AG04450 (cell line): ENCODE data around the gene ADCY3. TPM values are rescaled to one million over a fixed set of nuclear protein-coding genes. Genes with fewer than 3 reads are reported as not detected.

Experiments used
- CTCF ChIA-PET: fragments of 300-600, 350-600 bp; formaldehyde crosslinking; extraction: SDS; loops from one replicate; lab custom pipeline; 2022; ENCODE audit warnings: antibody characterized with exemption, inconsistent platforms; lab: Charles Lee
- POLR2A ChIA-PET: fragments of 350-600 bp; formaldehyde crosslinking; extraction: SDS; loops from one replicate; lab custom pipeline; 2021; ENCODE audit warnings: antibody characterized with exemption, inconsistent platforms; lab: Yijun Ruan, JAX
- DNase-seq: peaks from one replicate; pipeline ENCODE4 v3.0.0-alpha.2; 2011; ENCODE audit warnings: low read depth, low spot score
- H3K27ac ChIP-seq: one replicate; pipeline ENCODE4 v1.5.1; 2012; ENCODE audit warnings: low read depth, low read length, control low read depth
- H3K27me3 ChIP-seq: one replicate; pipeline ENCODE4 v1.6.0; 2012; ENCODE audit warnings: low read length; ENCODE audit not compliant: control insufficient read depth, insufficient read depth
- H3K4me3 ChIP-seq: 2 replicates; pipeline ENCODE4 v1.5.1; 2011; ENCODE audit warnings: mild to moderate bottlenecking, low read depth, low read length, control low read depth
- H3K9me3 ChIP-seq: 2 replicates; pipeline ENCODE4 v1.5.1; 2012; ENCODE audit warnings: low read length; ENCODE audit not compliant: control insufficient read depth, insufficient read depth
- CTCF ChIP-seq: IDR thresholded peaks from 2 replicates; pipeline ENCODE4 v1.5.1; 2011; ENCODE audit warnings: low read depth, low read length, control low read depth, inconsistent platforms
- polyA plus RNA-seq: library from polyadenylated mRNA; depleted of rRNA; stranded (reverse); fragments of >200 nt; gene quantifications from 2 replicates; pipeline ENCODE4 v1.2.3, GENCODE V29; 2011

ADCY3 gene
- polyA plus RNA-seq, 1 experiment: 29.6 TPM

DNA sequence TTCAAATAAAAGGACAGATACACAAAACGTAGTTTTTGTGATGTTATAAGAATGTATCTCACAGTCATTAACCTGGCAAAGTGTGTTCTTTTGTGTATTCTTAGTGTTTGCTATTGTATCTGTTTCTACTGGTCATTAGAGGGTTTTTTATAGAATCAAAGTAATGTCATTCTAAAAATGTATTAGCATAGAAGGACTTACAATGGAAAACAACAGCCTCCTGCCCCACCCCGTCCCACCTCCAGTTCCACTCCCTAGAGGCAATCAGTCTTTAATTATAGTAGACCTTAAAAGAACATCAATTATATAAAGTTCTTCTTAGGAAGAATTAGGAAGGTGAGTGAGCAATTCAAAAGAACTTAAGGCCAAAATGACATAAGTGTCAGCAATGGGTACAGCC is 37.9 kb upstream of the ADCY3 start:
- no peak for DNase-seq
- ChIA-PET POLR2A (no interaction called here), CTCF (no interaction called here)
- no peak overlapping the region for H3K27ac ChIP-seq
- no peak for TF ChIP-seq CTCF
- H3K9me3 ChIP-seq: no peaks in the 10 kb centered on the region
- H3K4me3 ChIP-seq: no peak overlapping the region
- no peaks in the 10 kb centered on the region for H3K27me3 ChIP-seq

DNA sequence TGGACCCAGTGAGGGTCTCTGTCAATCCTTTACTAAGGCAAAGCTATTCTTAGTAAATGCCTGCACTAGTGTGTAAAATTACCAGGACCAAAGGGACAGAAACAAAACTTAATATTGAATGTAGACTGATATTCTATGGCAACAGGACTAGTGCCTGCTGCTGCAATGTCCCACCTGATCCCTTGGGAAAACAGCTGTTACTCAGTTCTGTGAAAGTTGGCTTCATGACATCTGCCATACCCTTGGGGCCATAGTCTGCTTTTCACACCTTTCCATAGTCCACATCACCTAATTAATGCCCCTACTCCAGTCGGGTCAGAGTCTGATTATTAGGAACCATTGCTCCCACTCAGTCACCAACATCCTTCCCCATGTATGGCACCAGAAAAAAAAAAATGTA is 37.2 kb upstream of the ADCY3 start:
- TF ChIP-seq CTCF: no peak
- DNase-seq: no peak
- no peaks in the 10 kb centered on the region for H3K27me3 ChIP-seq
- POLR2A ChIA-PET: no interaction called here
- no peaks in the 10 kb centered on the region for H3K9me3 ChIP-seq
- CTCF ChIA-PET: no interaction called here
- no peak overlapping the region for H3K27ac ChIP-seq
- H3K4me3 ChIP-seq: no peak overlapping the region

GRCh38 chr2:24955921-24956320 is 35.9 kb upstream of the ADCY3 start:
- TF ChIP-seq CTCF: no peak
- no peak for DNase-seq
- ChIA-PET CTCF (interaction anchor here (1.1 kb wide), 1 partner anchor 19 kb away, joined by 3 read pairs; no protein-coding TSS in a partner anchor), POLR2A (no interaction called here)
- Histone ChIP-seq H3K9me3 (no peaks in the 10 kb centered on the region), H3K27ac (no peak overlapping the region), H3K27me3 (no peaks in the 10 kb centered on the region), H3K4me3 (no peak overlapping the region)

DNA sequence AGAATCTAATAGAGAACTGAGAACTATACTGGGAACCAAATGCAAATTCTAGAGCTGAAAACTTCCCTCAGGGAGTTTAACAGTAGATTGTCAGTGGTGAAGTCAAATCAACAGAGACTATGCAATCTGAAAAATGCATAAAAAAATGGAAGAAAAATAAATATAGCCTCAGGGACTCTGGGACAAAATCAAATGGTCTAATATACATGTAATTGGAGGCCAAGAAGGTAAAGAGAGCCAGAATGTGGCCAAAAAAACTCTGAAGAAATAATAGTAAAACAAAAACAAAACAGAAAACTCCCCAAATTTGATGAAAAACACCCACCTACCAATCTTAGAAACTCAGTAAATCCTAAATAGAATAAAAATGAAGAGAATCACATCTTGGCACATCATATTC is 35.2 kb upstream of the ADCY3 start:
- no peaks in the 10 kb centered on the region for H3K27me3 ChIP-seq
- CTCF ChIA-PET: no interaction called here
- no peak for DNase-seq

GRCh38 chr2:24950102-24950501 is 30.1 kb upstream of the ADCY3 start:
- DNase-seq: no peak
- no peak for TF ChIP-seq CTCF
- H3K27ac ChIP-seq: no peak overlapping the region
- H3K9me3 ChIP-seq: no peaks in the 10 kb centered on the region
- ChIA-PET CTCF (no interaction called here), POLR2A (interaction anchor here (0.7 kb wide), 1 partner anchor 21 kb away, joined by 4 read pairs; no protein-coding TSS in a partner anchor)
- H3K27me3 ChIP-seq: no peaks in the 10 kb centered on the region
- H3K4me3 ChIP-seq: no peak overlapping the region

More for the DNA sequence above, 35.2 kb upstream of the ADCY3 start:
- H3K9me3 ChIP-seq: no peaks in the 10 kb centered on the region
- no peak for TF ChIP-seq CTCF
- no peak overlapping the region for H3K27ac ChIP-seq
- POLR2A ChIA-PET: no interaction called here
- no peak overlapping the region for H3K4me3 ChIP-seq
